GM19351 (cell line): ENCODE results near the gene C9.

Experiments
- ATAC-seq: cut with Tn5 transposase; IDR thresholded peaks from one replicate; pipeline ENCODE4 v1.9.1; 2021; ENCODE audit warnings: mild to moderate bottlenecking, moderate library complexity; ENCODE audit not compliant: unreplicated experiment

The C9 gene

GRCh38 chr5:39376293-39376714 is 12.0 kb upstream of the C9 start:
- peak; percentile 85 for ATAC-seq

GRCh38 chr5:39373791-39374190 is 9.5 kb upstream of the C9 start:
- no peak for ATAC-seq

- ATAC-seq = no peak
Observed at GRCh38 chr5:39371367-39371635, 7.0 kb upstream of the C9 start.

DNA sequence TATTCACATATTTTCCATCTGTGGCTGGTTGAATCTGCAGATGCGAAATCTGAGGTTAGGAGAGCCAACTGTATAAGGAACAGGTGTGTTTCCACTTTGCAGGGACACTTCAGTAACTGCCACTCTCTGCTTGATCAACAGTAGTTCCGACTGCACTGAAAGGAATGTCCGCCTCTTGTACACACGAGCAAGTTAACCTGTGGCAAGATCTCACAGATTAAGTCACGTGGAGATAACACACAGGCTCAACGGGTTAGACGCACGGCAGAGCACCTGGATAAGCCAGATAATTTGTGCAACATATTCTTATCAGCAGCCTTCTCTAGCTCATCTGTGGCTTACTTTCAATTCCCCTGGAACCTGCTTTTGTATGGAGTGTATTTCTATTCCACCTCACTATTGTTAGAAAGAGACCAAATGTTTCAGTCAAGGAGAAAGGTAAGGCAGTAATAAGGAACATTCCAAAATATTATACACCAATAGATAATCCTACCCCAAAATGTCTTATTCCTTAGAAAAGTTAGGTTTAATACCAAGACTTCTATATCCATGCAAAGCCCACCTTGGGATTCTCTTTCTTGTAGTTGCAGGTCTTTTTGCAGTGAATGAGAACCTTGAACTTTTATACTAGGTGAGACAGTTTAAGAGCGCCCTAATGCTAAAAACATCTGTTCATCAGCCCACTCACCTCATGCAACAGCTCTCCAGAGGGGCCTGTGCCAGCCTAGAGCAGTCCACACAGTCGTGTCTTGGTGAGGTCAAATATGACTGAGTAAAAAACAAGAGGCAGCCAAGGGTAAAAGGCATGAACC is 6.5 kb upstream of the C9 start:
- no peak for ATAC-seq

- no peak for ATAC-seq
Observed at GRCh38 chr5:39369123-39369815, 5.0 kb upstream of the C9 start.

DNA sequence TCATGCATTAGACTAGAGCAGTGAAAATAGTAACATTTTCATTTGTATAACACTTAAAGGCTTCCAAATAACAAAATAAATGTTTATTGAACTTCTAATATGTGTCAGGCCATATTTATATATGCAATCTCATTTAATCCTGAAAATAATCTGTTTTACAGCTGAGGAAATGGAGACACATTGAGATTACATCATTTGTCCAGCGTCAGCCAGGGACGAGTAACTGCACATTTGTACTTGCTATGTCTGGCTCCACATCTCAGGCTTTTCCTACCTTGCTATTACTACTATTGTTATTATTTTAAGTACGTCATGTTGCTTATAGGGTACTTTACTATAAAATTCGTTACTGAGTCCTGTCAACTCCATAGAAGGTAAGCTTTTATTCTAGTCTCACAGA is 3.8 kb upstream of the C9 start:
- ATAC-seq = no peak

DNA sequence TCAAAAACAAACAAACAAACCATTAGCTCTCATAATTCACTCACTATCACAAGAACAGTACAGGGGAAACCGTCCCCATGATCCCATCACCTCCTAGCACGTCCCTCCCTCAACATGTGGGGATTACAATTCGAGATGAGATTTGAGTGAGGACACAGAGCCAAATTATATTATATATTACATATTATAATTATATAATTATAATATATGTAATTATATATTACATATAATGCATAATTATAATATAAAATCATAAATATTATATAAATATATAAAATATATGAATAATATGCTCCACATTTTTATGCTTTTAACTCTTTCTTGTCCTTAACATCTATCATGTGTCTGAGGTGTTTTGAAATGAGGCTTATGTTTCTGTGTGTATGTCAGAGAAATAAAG is 3.4 kb upstream of the C9 start:
- no peak for ATAC-seq

GRCh38 chr5:39363217-39363616 is 1.1 kb downstream of the C9 start:
- ATAC-seq = no peak

DNA sequence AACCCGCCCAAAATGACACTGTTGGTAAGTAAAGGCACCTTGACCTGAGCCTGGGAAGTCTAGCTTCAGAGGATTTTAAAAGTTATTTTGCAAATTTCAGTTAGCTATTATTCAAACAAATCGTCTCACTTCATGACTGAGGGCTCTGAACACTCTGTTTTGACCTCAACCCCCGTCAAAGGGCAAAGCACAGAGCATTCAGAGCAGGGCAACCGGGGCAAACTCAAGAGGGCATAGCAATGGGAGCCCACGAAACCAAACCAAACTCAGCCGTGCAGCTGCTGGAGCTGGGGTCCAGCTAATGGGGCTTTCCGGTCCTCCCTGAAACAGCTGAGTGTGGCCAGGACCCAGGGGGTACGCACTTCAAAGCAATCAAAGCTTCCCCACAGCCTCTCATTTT is 1.6 kb downstream of the C9 start:
- no peak for ATAC-seq

- no peak for ATAC-seq
Observed at GRCh38 chr5:39361306-39361705, 3.0 kb downstream of the C9 start.

- ATAC-seq = no peak
Observed at GRCh38 chr5:39360471-39361111, 3.7 kb downstream of the C9 start.

DNA sequence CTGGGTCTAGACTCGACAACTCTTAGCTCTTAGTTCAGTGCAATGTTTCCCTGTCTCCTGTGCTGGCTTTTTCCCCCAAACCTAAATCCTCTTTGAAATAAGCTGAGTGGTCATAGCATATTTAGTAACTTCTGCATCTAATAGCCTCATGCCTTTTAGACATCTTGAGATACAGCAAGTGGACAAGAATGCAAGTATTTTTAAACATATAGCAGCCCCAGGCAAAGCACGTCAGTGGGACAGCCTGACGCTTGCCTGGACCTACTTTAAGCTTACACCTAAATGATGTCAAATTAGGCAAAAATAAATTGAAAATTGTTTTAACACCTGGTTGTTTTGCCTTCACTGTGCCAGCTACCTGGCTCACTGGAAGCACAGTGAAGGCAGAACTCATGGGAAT is 8.0 kb downstream of the C9 start:
- no peak for ATAC-seq

GRCh38 chr5:39355324-39355723 is 9.0 kb downstream of the C9 start:
- no peak for ATAC-seq

GRCh38 chr5:39353717-39354399 is 10.4 kb downstream of the C9 start:
- no peak for ATAC-seq

DNA sequence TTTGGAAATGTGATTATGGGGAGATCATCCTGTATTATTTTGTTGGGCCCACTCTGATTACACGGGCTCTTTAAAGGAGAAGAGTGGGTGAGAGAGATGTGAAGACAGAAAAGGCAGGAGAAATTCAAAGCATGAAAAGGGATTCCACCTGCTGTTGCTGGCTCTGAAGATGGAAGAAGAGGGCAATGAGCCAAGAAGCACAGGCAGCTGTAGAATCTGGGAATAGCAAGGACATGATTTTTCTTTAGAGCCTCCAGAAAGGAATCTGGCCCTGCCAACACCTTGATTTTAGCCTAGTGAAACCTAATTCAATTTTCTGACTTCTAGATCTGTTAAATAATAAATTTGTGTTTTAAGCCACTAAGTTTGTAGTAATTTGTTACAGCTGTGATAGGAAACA is 11.3 kb downstream of the C9 start:
- ATAC-seq = no peak

GRCh38 chr5:39352170-39352569 is 12.1 kb downstream of the C9 start:
- ATAC-seq = no peak

DNA sequence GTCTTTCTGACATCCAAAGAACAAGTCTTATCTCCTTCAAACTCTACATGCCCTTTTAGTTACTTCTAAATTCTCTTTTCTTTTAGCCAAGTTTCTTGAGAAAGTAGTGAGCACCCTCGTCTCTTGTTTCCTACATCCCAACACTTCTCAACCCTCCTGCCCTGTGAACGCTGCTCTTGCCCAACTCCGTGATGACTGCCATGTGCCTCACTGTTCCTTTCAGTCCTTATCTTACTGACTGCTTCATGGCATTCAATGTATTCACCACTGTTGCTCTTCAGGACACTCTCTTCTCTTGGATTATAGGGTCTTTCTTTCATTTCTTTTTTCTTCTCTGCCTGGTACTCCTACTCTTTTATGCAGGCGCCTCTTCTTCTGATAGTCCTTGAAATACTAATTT is 14.8 kb downstream of the C9 start:
- no peak for ATAC-seq

DNA sequence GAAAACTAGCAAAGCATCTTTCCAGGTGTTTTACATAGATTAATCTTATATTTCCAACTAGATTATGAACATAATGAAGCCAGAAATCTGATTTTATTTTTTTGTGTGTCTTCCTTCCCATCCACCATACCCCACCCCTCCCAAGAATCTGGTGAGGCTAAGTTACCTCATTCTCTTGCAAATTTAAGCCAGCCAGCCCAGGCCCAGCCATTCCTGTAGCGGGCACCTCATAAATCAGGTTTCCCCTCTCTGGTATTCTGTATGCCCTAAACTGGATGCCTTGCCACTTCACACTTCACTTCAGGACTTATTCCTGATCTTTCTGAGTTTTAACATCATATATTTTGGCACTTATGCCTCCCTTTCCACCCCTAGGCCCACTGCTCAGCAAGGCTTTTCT is 21.8 kb downstream of the C9 start:
- ATAC-seq = no peak

DNA sequence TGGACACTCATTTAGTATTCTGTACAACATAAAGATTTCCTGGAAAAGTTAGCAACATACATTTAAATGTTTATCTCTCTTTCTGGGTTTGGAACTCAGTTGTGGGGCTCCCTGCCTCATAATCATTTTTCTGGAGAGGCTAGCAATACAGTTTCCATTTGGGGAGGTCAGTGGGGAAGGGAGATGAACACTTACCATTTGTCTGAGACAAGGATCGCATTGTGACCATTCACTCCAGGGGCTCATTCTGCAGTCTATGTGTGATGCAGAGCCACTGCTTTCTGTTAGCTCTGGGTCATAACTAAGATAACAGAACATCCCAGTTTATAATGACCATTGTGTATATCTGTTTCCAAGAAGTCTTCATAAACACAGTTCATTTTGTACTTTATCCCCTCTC is 22.4 kb downstream of the C9 start:
- no peak for ATAC-seq

- ATAC-seq = no peak
Observed at GRCh38 chr5:39340506-39340905, 23.8 kb downstream of the C9 start.

- ATAC-seq = no peak
Observed at GRCh38 chr5:39337252-39337915, 26.9 kb downstream of the C9 start.
